Astrocyte of the spinal cord (primary cell): Measurements from ENCODE around the gene UBE2Q1.

ENCODE experiments used
- DNase-seq: peaks from one replicate; pipeline ENCODE4 v3.0.0; 2011; ENCODE audit warnings: low read depth, low spot score
- H3K4me3 ChIP-seq: 2 replicates; pipeline ENCODE4 v1.5.1; 2011; ENCODE audit warnings: low read depth, mild to moderate bottlenecking, low read length, moderate library complexity
- CTCF ChIP-seq: IDR thresholded peaks from 2 replicates; pipeline ENCODE4 v1.5.1; 2012; ENCODE audit warnings: low read depth, mild to moderate bottlenecking, low read length, inconsistent platforms
- in situ Hi-C: cut with HindIII; loops from 2 replicates; pipeline ENCODE4 v1.10.0; 2017; ENCODE audit warnings: low sequenced_read_pairs

The UBE2Q1 gene

GRCh38 chr1:154582885-154583284, 24.4 kb upstream of the UBE2Q1 start:
- TF ChIP-seq CTCF = no peak
- in situ Hi-C loops = no loop called here
- no peak overlapping the region for H3K4me3 ChIP-seq
- DNase-seq = no peak

GRCh38 chr1:154581766-154582165, 23.3 kb upstream of the UBE2Q1 start:
- DNase-seq = no peak
- no peak overlapping the region for H3K4me3 ChIP-seq
- TF ChIP-seq CTCF = no peak
- in situ Hi-C loops = no loop called here

- no peak for DNase-seq
- in situ Hi-C loops = no loop called here
- no peak for TF ChIP-seq CTCF
- no peak overlapping the region for H3K4me3 ChIP-seq
Measured at GRCh38 chr1:154579374-154579773, 20.9 kb upstream of the UBE2Q1 start.

- H3K4me3 ChIP-seq = no peak overlapping the region
- TF ChIP-seq CTCF = no peak
- DNase-seq = no peak
- in situ Hi-C loops = no loop called here
Measured at GRCh38 chr1:154578058-154578418, 19.6 kb upstream of the UBE2Q1 start.

GRCh38 chr1:154577346-154578057, 19.0 kb upstream of the UBE2Q1 start:
- no peak for TF ChIP-seq CTCF
- in situ Hi-C loops = no loop called here
- DNase-seq = no peak
- H3K4me3 ChIP-seq = no peak overlapping the region

GRCh38 chr1:154575951-154576566, 17.6 kb upstream of the UBE2Q1 start:
- DNase-seq = no peak
- H3K4me3 ChIP-seq = no peak overlapping the region
- in situ Hi-C loops = no loop called here
- TF ChIP-seq CTCF = no peak
